ENCODE data around the gene GDF2.

The GDF2 gene

DNA sequence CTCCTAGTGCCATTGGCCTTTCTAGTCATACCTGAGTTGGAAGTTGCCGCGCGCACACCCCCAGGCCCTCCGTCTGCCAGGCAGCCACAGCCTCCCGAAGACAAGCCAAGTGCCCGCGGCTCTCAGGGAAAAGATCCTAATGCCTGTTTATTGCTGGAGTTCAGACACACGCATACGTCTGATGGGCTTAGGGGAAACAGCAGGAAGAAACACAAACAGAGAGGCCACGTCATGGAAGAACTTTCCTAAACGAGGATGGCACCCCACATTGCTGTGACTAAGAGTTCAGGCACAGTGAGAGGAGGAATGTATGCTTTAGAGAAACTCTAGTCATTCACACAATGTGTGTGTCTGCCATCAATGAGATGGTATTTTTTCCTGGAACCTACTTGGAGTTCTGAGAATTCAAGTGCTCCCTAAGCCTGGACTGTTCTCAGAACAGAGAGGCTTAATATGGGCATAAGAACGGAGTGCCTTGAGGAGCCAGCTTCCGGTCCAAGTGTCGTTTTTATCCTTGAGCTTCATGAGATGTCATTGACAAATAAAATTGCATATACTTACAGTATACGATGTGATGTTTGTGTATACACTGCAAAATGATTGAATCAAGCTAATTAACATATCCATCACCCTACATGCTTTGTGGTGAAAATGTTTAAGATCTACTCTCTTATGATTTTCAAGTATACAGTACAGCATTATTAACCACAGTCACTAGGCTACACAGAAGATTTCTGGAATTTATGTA is 14.3 kb downstream of the GDF2 start:
- Mint-ChIP-seq H3K4me3 (no peak overlapping the region), H3K27me3 (ENCODE audit: low read depth, poor library complexity) (peaks cover 30% of the 10 kb centered on the region), H3K4me1 (peaks cover 5% of the 10 kb centered on the region), H3K27ac (no peak overlapping the region), H3K36me3 (ENCODE audit: low read depth) (no peaks in the 10 kb centered on the region), H3K9me3 (no peaks in the 10 kb centered on the region)
- no peak for DNase-seq
- TF ChIP-seq, protein P1, sequence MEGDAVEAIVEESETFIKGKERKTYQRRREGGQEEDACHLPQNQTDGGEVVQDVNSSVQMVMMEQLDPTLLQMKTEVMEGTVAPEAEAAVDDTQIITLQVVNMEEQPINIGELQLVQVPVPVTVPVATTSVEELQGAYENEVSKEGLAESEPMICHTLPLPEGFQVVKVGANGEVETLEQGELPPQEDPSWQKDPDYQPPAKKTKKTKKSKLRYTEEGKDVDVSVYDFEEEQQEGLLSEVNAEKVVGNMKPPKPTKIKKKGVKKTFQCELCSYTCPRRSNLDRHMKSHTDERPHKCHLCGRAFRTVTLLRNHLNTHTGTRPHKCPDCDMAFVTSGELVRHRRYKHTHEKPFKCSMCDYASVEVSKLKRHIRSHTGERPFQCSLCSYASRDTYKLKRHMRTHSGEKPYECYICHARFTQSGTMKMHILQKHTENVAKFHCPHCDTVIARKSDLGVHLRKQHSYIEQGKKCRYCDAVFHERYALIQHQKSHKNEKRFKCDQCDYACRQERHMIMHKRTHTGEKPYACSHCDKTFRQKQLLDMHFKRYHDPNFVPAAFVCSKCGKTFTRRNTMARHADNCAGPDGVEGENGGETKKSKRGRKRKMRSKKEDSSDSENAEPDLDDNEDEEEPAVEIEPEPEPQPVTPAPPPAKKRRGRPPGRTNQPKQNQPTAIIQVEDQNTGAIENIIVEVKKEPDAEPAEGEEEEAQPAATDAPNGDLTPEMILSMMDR (IDR thresholded peaks at IDR 0.05) = no peak

DNA sequence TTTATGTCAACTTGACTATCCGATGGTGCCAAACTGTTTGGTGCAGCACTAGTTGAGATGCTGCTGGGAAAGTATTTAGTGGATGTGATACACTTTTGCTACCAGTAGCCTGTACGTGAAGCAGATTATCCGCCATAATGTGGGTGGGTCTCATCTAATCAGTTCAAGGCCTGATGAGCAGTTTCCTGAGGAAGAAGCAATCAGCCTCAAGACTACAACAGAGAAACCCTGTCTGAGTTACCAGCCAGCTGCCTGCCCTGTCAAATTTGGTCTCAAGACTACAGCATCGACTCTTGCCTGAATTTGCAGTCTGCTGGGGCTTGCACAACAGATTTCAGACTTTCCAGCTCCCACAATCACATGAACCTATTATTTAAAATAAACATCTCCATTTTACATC is 15.1 kb downstream of the GDF2 start:
- Mint-ChIP-seq H3K4me1 (no peaks in the 10 kb centered on the region), H3K36me3 (ENCODE audit: low read depth) (no peaks in the 10 kb centered on the region), H3K27me3 (ENCODE audit: low read depth, poor library complexity) (peaks cover 30% of the 10 kb centered on the region), H3K9me3 (no peaks in the 10 kb centered on the region), H3K27ac (no peak overlapping the region), H3K4me3 (no peak overlapping the region)
- TF ChIP-seq, protein P1 (IDR thresholded peaks at IDR 0.05) = no peak
- DNase-seq = no peak

DNA sequence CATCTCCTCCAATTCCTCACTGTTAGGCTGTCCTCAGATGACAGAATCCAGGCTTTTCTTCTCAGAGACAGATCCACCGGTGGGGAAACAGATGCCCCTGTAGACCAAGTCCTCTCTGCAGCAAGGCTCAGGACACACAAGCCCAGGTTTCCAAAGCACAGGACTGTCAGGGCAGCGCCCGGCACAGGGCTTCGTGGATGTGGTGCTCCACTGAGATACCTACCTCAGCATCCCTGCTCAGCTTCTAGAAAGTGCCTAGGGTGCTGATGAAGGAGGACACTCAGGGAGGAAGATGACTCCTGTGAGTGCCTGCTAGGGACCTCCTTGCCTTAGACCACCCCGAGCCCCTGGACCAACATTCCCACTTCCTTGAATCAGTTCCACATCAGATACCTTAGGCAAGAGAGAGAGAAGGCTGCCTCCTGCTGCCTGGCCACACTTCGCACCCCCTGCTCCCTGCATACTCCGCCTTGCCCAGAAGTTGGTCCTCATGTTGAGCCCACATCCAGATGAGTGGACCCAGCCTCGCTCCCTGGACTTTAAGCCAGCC is 17.0 kb downstream of the GDF2 start:
- H3K36me3 Mint-ChIP-seq (ENCODE audit: low read depth) = no peaks in the 10 kb centered on the region
- TF ChIP-seq, protein P1 (IDR thresholded peaks at IDR 0.05) = no peak
- no peak for DNase-seq
- H3K27me3 Mint-ChIP-seq (ENCODE audit: low read depth, poor library complexity) = peaks cover 25% of the 10 kb centered on the region
- H3K4me1 Mint-ChIP-seq = no peaks in the 10 kb centered on the region
- no peaks in the 10 kb centered on the region for H3K9me3 Mint-ChIP-seq
- no peak overlapping the region for H3K27ac Mint-ChIP-seq
- H3K4me3 Mint-ChIP-seq = no peak overlapping the region

DNA sequence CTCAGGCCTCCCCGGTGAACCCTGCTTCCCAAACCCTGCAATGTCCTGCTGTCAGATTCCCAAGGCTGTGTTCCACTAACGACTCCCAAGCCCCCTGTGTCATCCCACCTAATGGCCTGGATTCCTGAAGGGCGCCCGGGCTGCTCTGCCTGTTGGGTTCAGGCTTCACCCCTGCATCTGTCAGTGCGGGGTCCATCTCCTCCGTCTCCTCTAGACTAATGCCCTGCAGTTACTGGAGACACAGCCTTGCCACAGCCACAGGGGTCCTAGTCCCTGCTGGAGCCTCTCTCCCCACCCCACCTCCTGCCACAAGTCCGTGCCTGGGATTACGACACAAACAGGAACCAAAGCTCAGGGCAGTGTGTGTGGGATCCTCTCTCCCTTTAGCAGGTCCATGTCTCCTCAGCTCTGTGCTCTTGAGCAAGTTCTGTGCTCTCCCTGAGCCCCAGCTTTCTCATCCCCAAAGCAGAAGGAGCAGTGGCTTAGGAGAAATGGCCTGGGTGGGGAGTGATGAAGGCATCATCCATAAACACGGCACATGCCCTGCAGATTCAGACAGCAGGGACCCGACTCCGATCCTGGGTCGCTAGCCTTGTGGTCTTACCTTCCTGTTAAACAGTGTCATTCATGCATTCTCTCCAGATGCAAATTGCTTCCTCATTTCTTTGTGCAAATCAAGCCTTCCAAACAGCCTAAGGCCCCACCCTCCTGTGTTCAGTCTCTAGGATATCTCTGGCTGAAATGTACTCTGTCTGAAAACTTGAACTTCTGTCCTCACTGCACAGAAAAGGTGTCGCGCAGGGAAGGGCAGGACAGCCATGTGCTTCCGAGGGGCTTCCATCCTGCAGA is 17.7 kb downstream of the GDF2 start:
- Mint-ChIP-seq H3K9me3 (no peaks in the 10 kb centered on the region), H3K4me3 (no peak overlapping the region), H3K27ac (no peak overlapping the region), H3K4me1 (no peaks in the 10 kb centered on the region), H3K27me3 (ENCODE audit: low read depth, poor library complexity) (peaks cover 19% of the 10 kb centered on the region), H3K36me3 (ENCODE audit: low read depth) (no peaks in the 10 kb centered on the region)
- no peak for DNase-seq
- TF ChIP-seq, protein P1 (IDR thresholded peaks at IDR 0.05) = no peak

DNA sequence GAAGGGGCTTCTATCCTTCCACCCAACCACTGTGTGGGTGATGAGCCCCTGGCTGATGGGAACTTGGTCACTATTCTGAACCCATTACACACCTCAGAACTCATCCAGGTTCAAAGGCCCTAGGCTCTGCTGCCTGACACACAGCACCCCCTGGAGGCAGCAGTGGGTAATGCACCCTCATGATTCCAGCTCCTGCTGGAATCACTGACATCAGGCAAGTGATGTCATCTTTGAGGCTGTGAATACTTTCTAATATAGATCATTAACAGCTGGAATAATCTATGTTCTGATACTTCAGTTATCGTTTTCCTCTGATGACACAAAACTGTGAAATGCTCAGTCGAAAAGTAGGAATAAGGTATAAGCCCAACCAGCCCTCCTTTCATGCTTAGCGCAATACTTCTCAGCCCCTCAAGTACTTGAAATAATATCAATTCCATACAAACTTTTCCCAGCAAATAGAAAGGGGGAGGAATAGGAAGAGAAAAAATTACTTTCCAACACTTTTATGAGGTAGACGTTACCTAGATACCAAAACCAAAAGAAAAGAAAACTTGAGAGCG is 18.4 kb downstream of the GDF2 start:
- H3K9me3 Mint-ChIP-seq = no peaks in the 10 kb centered on the region
- peaks cover 14% of the 10 kb centered on the region for H3K27me3 Mint-ChIP-seq (ENCODE audit: low read depth, poor library complexity)
- peak; percentile 83 for DNase-seq
- H3K4me1 Mint-ChIP-seq = no peaks in the 10 kb centered on the region
- H3K4me3 Mint-ChIP-seq = no peak overlapping the region
- H3K27ac Mint-ChIP-seq = no peak overlapping the region
- TF ChIP-seq, protein P1 (IDR thresholded peaks at IDR 0.05) = peak; percentile 97
- no peaks in the 10 kb centered on the region for H3K36me3 Mint-ChIP-seq (ENCODE audit: low read depth)
